ENCODE data around the gene RFC5. TPM values are rescaled to one million over a fixed set of nuclear protein-coding genes. Genes with fewer than 3 reads are reported as not detected.

RFC5 gene
- total and polyA plus RNA-seq, 2 of the 8 experiments (the other 6 are each of a cell fraction or from before 2014, with no cell fraction given), result 34.4 to 40.6 TPM

DNA sequence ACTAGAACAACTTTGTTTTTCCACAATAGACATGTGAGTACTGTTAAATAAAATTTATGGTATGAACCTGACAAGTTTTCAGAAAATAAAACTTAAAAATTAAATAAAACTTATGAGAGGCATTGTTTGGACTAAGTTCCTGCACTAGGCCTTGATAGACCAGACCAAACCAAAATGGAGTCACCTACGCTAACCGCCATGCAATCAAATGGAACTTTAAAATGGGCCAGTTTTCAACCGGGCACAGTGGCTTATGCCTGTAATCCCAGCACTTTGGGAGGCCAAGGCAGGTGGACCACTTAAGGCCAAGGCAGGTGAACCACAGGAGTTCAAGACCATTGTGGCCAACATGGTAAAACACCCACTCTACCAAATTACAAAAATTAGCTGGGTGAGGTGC, 5.1 kb upstream of the RFC5 start:
- H2BK12ac ChIP-seq (ENCODE audit: low read depth, low read length), result no peak overlapping the region
- H3K4me1 ChIP-seq (replicated peaks in 1 of 4; ENCODE audit: control insufficient read depth in 3 of 4, insufficient read depth in 4 of 4, low read length in 3 of 4), result no peaks in the 10 kb centered on the region
- H4K91ac ChIP-seq (replicated peaks; ENCODE audit: insufficient read length, low read length), result no peak overlapping the region
- no peak overlapping the region for H3K9ac ChIP-seq (replicated peaks in 1 of 4; ENCODE audit: extremely low read depth in 1 of 4, low read depth in 3 of 4, low read length in 3 of 4)
- H4K8ac ChIP-seq (ENCODE audit: extremely low read depth, insufficient read depth, low read length), result no peak overlapping the region
- H3K4ac ChIP-seq (replicated peaks; ENCODE audit: insufficient read length, low read depth, low read length), result no peak overlapping the region
- no peaks in the 10 kb centered on the region for H4K20me1 ChIP-seq (replicated peaks in 1 of 2; ENCODE audit: control insufficient read depth in 1 of 2, insufficient read depth in 2 of 2, low read length in 2 of 2)
- no peak overlapping the region for H2BK120ac ChIP-seq (replicated peaks; ENCODE audit: low read depth, low read length)
- H3K18ac ChIP-seq (ENCODE audit: extremely low read depth, low read length), result no peak overlapping the region
- H4K5ac ChIP-seq (ENCODE audit: insufficient read length, low read depth, low read length), result no peak overlapping the region
- H3K27ac ChIP-seq (ENCODE audit: low read depth, low read length), result no peak overlapping the region
- no peak overlapping the region for H2BK20ac ChIP-seq (ENCODE audit: low read length)
- H3K9me3 ChIP-seq (ENCODE audit: insufficient read depth in 2 of 2, low read depth in 1 of 2, low read length in 1 of 2), result no peaks in the 10 kb centered on the region
- H3K4me2 ChIP-seq (ENCODE audit: insufficient read depth in 1 of 2, low read depth in 2 of 2, low read length in 2 of 2), result no peak overlapping the region
- no peaks in the 10 kb centered on the region for H3K23me2 ChIP-seq (ENCODE audit: low read depth, low read length)
- FAIRE-seq, result no peak
- H3K56ac ChIP-seq (replicated peaks; ENCODE audit: insufficient read length, low read depth, low read length), result no peak overlapping the region
- no peak overlapping the region for H2BK5ac ChIP-seq (ENCODE audit: low read depth, low read length)
- no peaks in the 10 kb centered on the region for H3K79me1 ChIP-seq (ENCODE audit: low read depth, low read length)
- no peaks in the 10 kb centered on the region for H3K36me3 ChIP-seq (ENCODE audit: control insufficient read depth in 2 of 4, insufficient read depth in 4 of 4, low read length in 3 of 4)
- no peak overlapping the region for H3K4me3 ChIP-seq (ENCODE audit: extremely low read depth in 1 of 4, insufficient read depth in 2 of 4, low read depth in 3 of 4, low read length in 4 of 4)
- no peak overlapping the region for H3K14ac ChIP-seq (ENCODE audit: insufficient read length)
- H2AFZ ChIP-seq (ENCODE audit: low read length), result no peak overlapping the region
- no peak for DNase-seq (ENCODE audit: low read depth in 1 of 2, low spot score in 2 of 2)
- no peak overlapping the region for H2BK15ac ChIP-seq (ENCODE audit: low read length)
- POLR2A ChIA-PET (ENCODE audit: partially characterized antibody), result no interaction called here
- H3K79me2 ChIP-seq (ENCODE audit: control insufficient read depth in 1 of 2, insufficient read depth in 2 of 2, low read length in 2 of 2), result no peaks in the 10 kb centered on the region
- CTCF ChIA-PET (ENCODE audit: partially characterized antibody), result interaction anchor here (0.6 to 1.6 kb wide), 2 partner anchors 154 to 1235 kb away, joined by 3 read pairs; no protein-coding TSS in a partner anchor
- whole genome bisulfite sequencing, 2 experiments (ENCODE audit: extremely low coverage in 1 of 2, insufficient coverage in 1 of 2, insufficient read length in 1 of 2, insufficient replicate concordance in 2 of 2, low coverage in 1 of 2, low lambda C conversion rate in 2 of 2, missing lambda C conversion rate in 1 of 2), result 97% methylated on average over 3 of the region's 3 CpGs; no CpG with 5 or more reads in 1 of the 2 experiments
- no peak overlapping the region for H2AK5ac ChIP-seq (ENCODE audit: low read depth, low read length)
- H3K23ac ChIP-seq (ENCODE audit: insufficient read length), result no peak overlapping the region
- no peaks in the 10 kb centered on the region for H3K27me3 ChIP-seq (replicated peaks in 1 of 4; ENCODE audit: control insufficient read depth in 3 of 4, extremely low read depth in 1 of 4, insufficient read depth in 3 of 4, low read length in 3 of 4)
- TF ChIP-seq TAF1 (IDR thresholded peaks at IDR 0.05; ENCODE audit: low read depth, low read length) (no peak), SIX5 (IDR thresholded peaks at IDR 0.05; ENCODE audit: low read depth, low read length) (no peak), RFX5 (IDR thresholded peaks at IDR 0.05; ENCODE audit: borderline replicate concordance, low read depth, low read length) (no peak), SP2 (IDR thresholded peaks at IDR 0.05; ENCODE audit: low read length) (no peak), RAD21 (IDR thresholded peaks at IDR 0.05 in 1 of 2, conservative IDR thresholded peaks at IDR 0.05 in 1 of 2; ENCODE audit: low read depth in 2 of 2, low read length in 2 of 2) (no peak), RNF2 (IDR thresholded peaks at IDR 0.05; ENCODE audit: borderline replicate concordance, low read depth, low read length, missing control alignments, poor library complexity, severe bottlenecking) (no peak), HDAC2 (IDR thresholded peaks at IDR 0.05; ENCODE audit: borderline replicate concordance in 1 of 2, low read depth in 2 of 2, low read length in 2 of 2) (no peak), POLR2A (IDR thresholded peaks at IDR 0.05; ENCODE audit: control extremely low read depth in 1 of 2, low read depth in 2 of 2, low read length in 2 of 2) (no peak), SIRT6 (IDR thresholded peaks at IDR 0.05; ENCODE audit: low read length) (no peak), JUN (IDR thresholded peaks at IDR 0.05; ENCODE audit: low read depth, low read length) (no peak), PHF8 (conservative IDR thresholded peaks at IDR 0.05; ENCODE audit: low read depth, low read length) (no peak), SP4 (IDR thresholded peaks at IDR 0.05; ENCODE audit: low read length) (no peak), CBX5 (IDR thresholded peaks at IDR 0.05; ENCODE audit: low read depth, low read length) (no peak), CBX8 (IDR thresholded peaks at IDR 0.05; ENCODE audit: borderline replicate concordance, low read depth, low read length) (no peak), NANOG (IDR thresholded peaks at IDR 0.05; ENCODE audit: insufficient read depth, low read depth, low read length, poor library complexity, severe bottlenecking) (no peak)
